Upper lobe of left lung (tissue), 6 donors: ENCODE data around the gene SMG9. TPM values are rescaled to one million over a fixed set of nuclear protein-coding genes. Genes with fewer than 3 reads are reported as not detected.

Experiments
- ATAC-seq, 2 donors: fragments of 200-7000 bp; cut with Tn5 transposase; one replicate each; pipeline ENCODE4 v1.9.1; 2022; ENCODE audit warnings: mild to moderate bottlenecking in 2 of 2, moderate library complexity in 2 of 2; ENCODE audit not compliant: low FRiP score in 2 of 2
- DNase-seq, 2 donors: peaks; one replicate each; pipeline ENCODE4 v3.0.0-alpha.2; 2019 to 2020
- H3K27ac ChIP-seq, 4 donors: fragments of 200-600 bp; sonication (generic); one replicate each; pipeline ENCODE4 v1.5.1; 2016 to 2019
- H3K27me3 ChIP-seq, 4 donors: fragments of 200-600 bp; sonication (generic); one replicate each; pipeline ENCODE4 v1.5.1; 2017 to 2019
- H3K36me3 ChIP-seq, 4 donors: fragments of 200-600 bp; sonication (generic); one replicate each; pipeline ENCODE4 v1.5.1; 2016 to 2019
- H3K4me1 ChIP-seq, 4 donors: fragments of 200-600 bp; sonication (generic); one replicate each; pipeline ENCODE4 v1.5.1; 2018 to 2019
- H3K4me3 ChIP-seq, 4 donors: fragments of 200-600 bp; sonication (generic); one replicate each; pipeline ENCODE4 v1.5.1; 2017 to 2019; ENCODE audit warnings: mild to moderate bottlenecking in 2 of 4, moderate library complexity in 1 of 4
- H3K9me3 ChIP-seq, 4 donors: fragments of 200-600 bp; sonication (generic); one replicate each; pipeline ENCODE4 v1.5.1; 2018 to 2019
- EP300 ChIP-seq, 4 donors: sonication (generic); formaldehyde crosslinking; IDR thresholded peaks; one replicate each; pipeline ENCODE4 v1.5.1; 2017; ENCODE audit warnings: antibody characterized with exemption in 4 of 4, control low read depth in 2 of 4
- POLR2A ChIP-seq, 4 donors: fragments of 450-650 bp; IDR thresholded peaks; one replicate each; pipeline ENCODE4 v1.5.1; 2016 to 2017; ENCODE audit warnings: antibody characterized with exemption in 4 of 4, mild to moderate bottlenecking in 2 of 4
- POLR2AphosphoS5 ChIP-seq, 2 donors: sonication (generic); formaldehyde crosslinking; IDR thresholded peaks; one replicate each; pipeline ENCODE4 v1.5.1; 2017; ENCODE audit warnings: antibody characterized with exemption in 2 of 2
- WGBS, 2 donors: methylation state at CpG; one replicate each; pipeline ENCODE4 v1.1.5; 2017 to 2018; 5-methylcytosine and 5-hydroxymethylcytosine counted together
- total RNA-seq, 6 donors: library from RNA; depleted of rRNA in 4 of 6; stranded (reverse); fragments of >200 nt in 4 of 6; gene quantifications; one replicate each; pipeline versions ENCODE4 v1.1.0 to v1.2.1, GENCODE V29; 2016 to 2021
- TF ChIP-seq, protein P1 (sequence below), 6 experiments: fragments of 450-650 bp in 4 of 6; fragments of 200-600 bp in 2 of 6; sonication (generic) in 2 of 6; IDR thresholded peaks; one replicate each; pipeline ENCODE4 v1.5.1; 2016 to 2019; ENCODE audit warnings: antibody characterized with exemption in 6 of 6
- donor health status: DM: no; HTN: no; CAD: no; lungs with moderate emphysema.
- donor health status: DM: no; HTN: yes; CAD: no; lungs with severe emphysema.

Gene SMG9
- 100 to 1,000 TPM in 1 of 6 donors, 10 to 100 TPM in 5; 23.0 to 119 (median 52.9) TPM for total RNA-seq

DNA sequence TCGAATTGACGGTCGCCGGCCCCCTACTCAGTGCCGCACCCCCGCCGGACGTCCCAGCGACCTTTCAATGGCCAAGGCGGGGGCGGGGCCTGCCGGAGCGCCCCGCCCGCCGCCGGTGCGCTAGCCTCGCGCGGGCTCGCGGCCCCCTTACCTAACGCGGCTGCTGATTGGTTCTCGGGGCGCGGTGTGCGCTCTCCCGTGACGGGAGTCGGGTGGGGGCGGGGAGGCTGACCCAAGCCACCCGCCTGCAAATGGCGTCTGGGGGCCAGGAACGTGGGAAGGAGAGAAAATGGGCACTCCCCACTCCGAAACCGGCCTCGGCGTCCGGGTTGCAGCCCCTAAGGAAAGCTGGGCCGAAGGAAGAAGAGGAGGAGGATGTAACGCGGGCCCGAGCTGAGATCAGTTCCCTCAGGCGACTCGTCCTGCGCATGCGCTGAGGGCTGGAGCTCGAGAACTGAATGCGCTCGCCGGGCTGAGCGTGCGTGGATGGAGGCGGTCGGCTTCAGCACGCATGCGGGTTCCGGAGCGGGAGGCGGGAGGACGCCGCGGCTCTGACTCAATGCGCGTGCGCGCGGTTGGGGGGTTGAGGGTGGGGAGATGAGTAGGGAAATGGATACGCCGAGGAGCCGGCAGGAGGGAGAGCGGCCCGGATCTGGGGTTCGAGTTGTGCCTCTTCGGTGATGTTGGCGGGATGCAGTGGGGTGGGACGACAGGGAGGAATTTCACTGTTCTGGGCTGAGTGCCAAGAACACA is at the start of gene SMG9:
SMG9 (minus strand) TSS at position 460 of the 753 bp plus-strand sequence. CDS start 4,221 bp downstream, outside the sequence.
- ATAC-seq = peak; percentile 93 to 96
- Histone ChIP-seq H3K9me3 (no peaks in the 10 kb centered on the region), H3K36me3 (peaks cover under 1 to 15% (median 10%) of the 10 kb centered on the region in 4 donors), H3K4me3 (peak within 1 kb of the TSS; percentile 62 to 81 (median 68)), H3K27ac (peak within 1 kb of the TSS; percentile 96 to 99 (median 98)), H3K27me3 (no peaks in the 10 kb centered on the region), H3K4me1 (peaks cover 23 to 42% (median 28%) of the 10 kb centered on the region in 4 donors)
- peak; percentile 97 to 99 for DNase-seq
- peak; percentile 78 to 91 (median 82) for TF ChIP-seq POLR2A (IDR thresholded peaks at IDR 0.05)
- TF ChIP-seq, protein P1, sequence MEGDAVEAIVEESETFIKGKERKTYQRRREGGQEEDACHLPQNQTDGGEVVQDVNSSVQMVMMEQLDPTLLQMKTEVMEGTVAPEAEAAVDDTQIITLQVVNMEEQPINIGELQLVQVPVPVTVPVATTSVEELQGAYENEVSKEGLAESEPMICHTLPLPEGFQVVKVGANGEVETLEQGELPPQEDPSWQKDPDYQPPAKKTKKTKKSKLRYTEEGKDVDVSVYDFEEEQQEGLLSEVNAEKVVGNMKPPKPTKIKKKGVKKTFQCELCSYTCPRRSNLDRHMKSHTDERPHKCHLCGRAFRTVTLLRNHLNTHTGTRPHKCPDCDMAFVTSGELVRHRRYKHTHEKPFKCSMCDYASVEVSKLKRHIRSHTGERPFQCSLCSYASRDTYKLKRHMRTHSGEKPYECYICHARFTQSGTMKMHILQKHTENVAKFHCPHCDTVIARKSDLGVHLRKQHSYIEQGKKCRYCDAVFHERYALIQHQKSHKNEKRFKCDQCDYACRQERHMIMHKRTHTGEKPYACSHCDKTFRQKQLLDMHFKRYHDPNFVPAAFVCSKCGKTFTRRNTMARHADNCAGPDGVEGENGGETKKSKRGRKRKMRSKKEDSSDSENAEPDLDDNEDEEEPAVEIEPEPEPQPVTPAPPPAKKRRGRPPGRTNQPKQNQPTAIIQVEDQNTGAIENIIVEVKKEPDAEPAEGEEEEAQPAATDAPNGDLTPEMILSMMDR (IDR thresholded peaks at IDR 0.05) = peak in 2 of 6 experiments; percentile 25 to 29
- TF ChIP-seq POLR2AphosphoS5 (IDR thresholded peaks at IDR 0.05) = peak; percentile 81
- peak in 1 of 4 donors; percentile 3 for TF ChIP-seq EP300 (IDR thresholded peaks at IDR 0.05)
- WGBS, 2 donors = 0 to 1% methylated on average over 48 to 67 of the region's 79 CpGs

- H3K36me3 ChIP-seq = no peaks in the 10 kb centered on the region
- no peak overlapping the region for H3K27ac ChIP-seq
- ATAC-seq = no peak
- no peaks in the 10 kb centered on the region for H3K9me3 ChIP-seq
- DNase-seq = no peak
- H3K4me3 ChIP-seq = no peak overlapping the region
- 30 to 43% methylated on average over 2 of the region's 2 CpGs for WGBS, 2 donors
- H3K27me3 ChIP-seq = no peaks in the 10 kb centered on the region
- TF ChIP-seq EP300 (IDR thresholded peaks at IDR 0.05) = no peak
- peaks cover 0 to 3% (median 1%) of the 10 kb centered on the region in 4 donors for H3K4me1 ChIP-seq
These were observed 49.7 kb upstream of the SMG9 start for GRCh38 chr19:43804432-43804831.

DNA sequence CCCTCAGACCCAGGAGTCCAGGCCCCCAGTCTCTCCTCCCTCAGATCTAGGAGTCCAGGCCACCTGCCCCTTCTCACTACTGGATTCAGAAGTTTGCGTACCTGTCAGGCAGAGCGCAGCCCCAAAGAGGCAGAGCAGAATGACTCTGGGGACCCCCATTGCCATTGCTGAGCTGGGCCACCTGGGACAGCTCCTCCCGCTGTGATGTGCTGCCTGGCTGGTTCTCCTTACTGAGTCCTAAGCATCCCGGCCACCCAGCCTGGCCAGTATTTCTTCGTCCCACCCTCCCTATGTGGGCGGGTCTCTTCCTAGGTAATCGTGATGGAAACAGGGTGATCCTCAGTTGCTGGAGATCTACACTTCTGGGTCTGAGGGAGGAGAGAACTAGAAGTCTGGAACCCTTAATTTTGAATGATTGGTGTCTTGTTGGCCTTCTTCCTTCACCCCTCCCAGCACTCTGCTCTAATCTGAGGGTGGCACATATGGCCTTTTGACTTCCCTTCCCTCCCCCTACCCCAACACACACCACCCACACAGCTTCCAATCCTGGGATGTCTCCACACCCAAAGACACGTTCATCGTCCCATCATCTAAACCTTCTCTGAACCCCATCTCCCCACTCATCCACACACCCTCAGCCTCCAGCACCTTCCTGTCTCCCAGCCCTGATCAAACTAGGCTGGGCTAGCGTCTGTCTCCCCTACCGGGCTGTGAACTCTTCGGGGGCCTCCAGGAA is 47.6 kb upstream of the SMG9 start, which contains the start of gene LYPD5:
LYPD5 (minus strand) TSS at position 232 of the 736 bp plus-strand sequence; CDS start at position 165, 67 bp downstream.
- ATAC-seq = no peak
- TF ChIP-seq, protein P1 (IDR thresholded peaks at IDR 0.05) = no peak
- TF ChIP-seq POLR2A (IDR thresholded peaks at IDR 0.05) (no peak), POLR2AphosphoS5 (IDR thresholded peaks at IDR 0.05) (no peak), EP300 (IDR thresholded peaks at IDR 0.05) (no peak)
- Histone ChIP-seq H3K27me3 (peaks cover 0 to 5% (median 0%) of the 10 kb centered on the region in 4 donors), H3K27ac (no peak within 1 kb of the TSS), H3K4me3 (no peak within 1 kb of the TSS), H3K36me3 (no peaks in the 10 kb centered on the region), H3K4me1 (peaks cover 12 to 19% (median 13%) of the 10 kb centered on the region in 4 donors), H3K9me3 (no peaks in the 10 kb centered on the region)
- DNase-seq = no peak
- 60 to 66% methylated on average over 6 to 12 of the region's 12 CpGs for WGBS, 2 donors

DNA sequence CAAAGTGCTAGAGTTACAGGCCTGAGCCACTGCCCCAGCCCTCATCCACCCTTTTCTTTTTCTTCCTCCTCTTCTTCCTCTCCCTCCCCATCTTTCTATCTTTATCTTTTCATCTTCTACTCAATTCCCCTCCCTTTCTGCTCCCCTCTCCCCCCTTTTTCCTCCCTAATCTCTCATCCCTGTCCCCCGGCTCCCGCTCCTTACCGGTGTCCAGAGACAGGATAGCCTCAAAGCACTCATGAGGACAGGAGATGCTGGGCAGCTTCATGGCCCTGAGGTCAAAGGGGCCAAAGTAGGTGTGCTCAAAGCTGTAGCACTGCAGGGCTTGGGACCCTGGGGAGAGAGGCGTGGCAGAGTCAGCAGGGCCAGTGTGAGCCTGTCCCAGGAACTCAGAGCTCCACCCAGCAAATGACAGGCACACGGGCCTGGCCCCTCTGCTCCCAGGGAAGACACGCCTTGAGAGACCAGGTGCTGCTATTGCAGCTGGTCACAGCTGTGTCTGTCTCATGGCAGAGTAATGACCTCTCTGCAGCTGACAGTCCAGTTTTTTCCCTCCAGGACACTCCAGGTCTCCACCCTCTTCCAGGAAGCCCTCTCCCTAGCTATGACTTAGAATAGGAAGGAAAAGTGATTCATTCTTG is 44.9 kb upstream of the SMG9 start:
- peak overlapping the region in 2 of 4 donors; percentile 46 to 67 for H3K4me3 ChIP-seq
- DNase-seq (no peak), ATAC-seq (peak in 1 of 2 donors; percentile 23)
- 60 to 66% methylated on average over 6 of the region's 6 CpGs for WGBS, 2 donors
- peaks cover 12 to 19% (median 13%) of the 10 kb centered on the region in 4 donors for H3K4me1 ChIP-seq
- peaks cover 0 to 8% (median 0%) of the 10 kb centered on the region in 4 donors for H3K36me3 ChIP-seq
- H3K27ac ChIP-seq = peak overlapping the region in 2 of 4 donors; percentile 63 to 66
- peaks cover 0 to 5% (median 0%) of the 10 kb centered on the region in 4 donors for H3K27me3 ChIP-seq
- no peaks in the 10 kb centered on the region for H3K9me3 ChIP-seq
- peak; percentile 33 to 53 for TF ChIP-seq POLR2AphosphoS5 (IDR thresholded peaks at IDR 0.05)
- no peak for TF ChIP-seq POLR2A (IDR thresholded peaks at IDR 0.05)
- TF ChIP-seq, protein P1 (IDR thresholded peaks at IDR 0.05) = no peak
- peak in 2 of 4 donors; percentile 7 to 12 for TF ChIP-seq EP300 (IDR thresholded peaks at IDR 0.05)
